Suprapubic skin (tissue), 4 donors: ENCODE data around the gene SLC38A3. TPM values are rescaled to one million over a fixed set of nuclear protein-coding genes. Genes with fewer than 3 reads are reported as not detected.

Experiments used
- DNase-seq, 2 donors: peaks; one replicate each; pipeline ENCODE4 v3.0.0-alpha.2; 2019; ENCODE audit warnings: low spot score in 2 of 2
- H3K27ac ChIP-seq: fragments of 200-600 bp; sonication (generic); one replicate; pipeline ENCODE4 v1.5.1; 2019
- H3K27me3 ChIP-seq: fragments of 200-600 bp; sonication (generic); one replicate; pipeline ENCODE4 v1.5.1; 2019
- H3K36me3 ChIP-seq: fragments of 200-600 bp; sonication (generic); one replicate; pipeline ENCODE4 v1.5.1; 2019
- H3K4me1 ChIP-seq: fragments of 200-600 bp; sonication (generic); one replicate; pipeline ENCODE4 v1.5.1; 2019
- H3K4me3 ChIP-seq: fragments of 200-600 bp; sonication (generic); one replicate; pipeline ENCODE4 v1.5.1; 2019; ENCODE audit warnings: mild to moderate bottlenecking
- H3K9me3 ChIP-seq: fragments of 200-600 bp; sonication (generic); one replicate; pipeline ENCODE4 v1.5.1; 2019
- CTCF ChIP-seq, 2 donors: fragments of 200-600 bp in 1 of 2; fragments of 450-650 bp in 1 of 2; sonication (generic) in 1 of 2; IDR thresholded peaks; one replicate each; pipeline ENCODE4 v1.5.1; 2016 to 2019; ENCODE audit warnings: antibody characterized with exemption in 2 of 2, mild to moderate bottlenecking in 1 of 2, moderate library complexity in 1 of 2
- EP300 ChIP-seq: sonication (generic); formaldehyde crosslinking; IDR thresholded peaks from one replicate; pipeline ENCODE4 v1.6.1; 2017; ENCODE audit warnings: antibody characterized with exemption
- POLR2A ChIP-seq, 2 donors: fragments of 450-650 bp; IDR thresholded peaks; one replicate each; pipeline ENCODE4 v1.6.1; 2017; ENCODE audit warnings: antibody characterized with exemption in 2 of 2, mild to moderate bottlenecking in 2 of 2, moderate library complexity in 2 of 2
- POLR2AphosphoS5 ChIP-seq, 3 donors: sonication (generic); formaldehyde crosslinking; IDR thresholded peaks; one replicate each; pipeline ENCODE4 v1.6.1; 2017; ENCODE audit warnings: antibody characterized with exemption in 3 of 3
- WGBS: methylation state at CpG from one replicate; pipeline ENCODE4 v1.1.5; 2018; 5-methylcytosine and 5-hydroxymethylcytosine counted together
- total RNA-seq, 4 donors: library from RNA; depleted of rRNA; stranded (reverse); fragments of >200 nt; gene quantifications; one replicate each; pipeline ENCODE4 v1.1.0, GENCODE V29; 2016

The SLC38A3 gene
- total RNA-seq, 4 donors from 2014 or later: 0.25 to 2.2 (median 1.00) TPM

GRCh38 chr3:50230104-50230793 is 25.2 kb downstream of the SLC38A3 start:
- Histone ChIP-seq H3K4me1 (peaks cover 55% of the 10 kb centered on the region), H3K27ac (peak overlapping the region; percentile 37), H3K36me3 (no peaks in the 10 kb centered on the region), H3K9me3 (no peaks in the 10 kb centered on the region), H3K4me3 (no peak overlapping the region), H3K27me3 (no peaks in the 10 kb centered on the region)
- 94% methylated on average over 6 of the region's 8 CpGs for WGBS
- DNase-seq: no peak
- TF ChIP-seq POLR2A (IDR thresholded peaks at IDR 0.05) (no peak), EP300 (no peak), CTCF (IDR thresholded peaks at IDR 0.05) (no peak), POLR2AphosphoS5 (IDR thresholded peaks at IDR 0.05) (no peak)

GRCh38 chr3:50230794-50231125 is 25.7 kb downstream of the SLC38A3 start:
- Histone ChIP-seq H3K36me3 (no peaks in the 10 kb centered on the region), H3K9me3 (no peaks in the 10 kb centered on the region), H3K4me1 (peaks cover 57% of the 10 kb centered on the region), H3K4me3 (no peak overlapping the region), H3K27me3 (no peaks in the 10 kb centered on the region), H3K27ac (no peak overlapping the region)
- DNase-seq: no peak
- WGBS: 88% methylated on average over 4 of the region's 4 CpGs
- no peak for TF ChIP-seq CTCF (IDR thresholded peaks at IDR 0.05)
- TF ChIP-seq EP300: no peak
- TF ChIP-seq POLR2AphosphoS5 (IDR thresholded peaks at IDR 0.05): no peak
- TF ChIP-seq POLR2A (IDR thresholded peaks at IDR 0.05): no peak

- 85% methylated on average over 5 of the region's 5 CpGs for WGBS
- H3K27ac ChIP-seq: no peak overlapping the region
- no peaks in the 10 kb centered on the region for H3K9me3 ChIP-seq
- TF ChIP-seq EP300 (no peak), CTCF (IDR thresholded peaks at IDR 0.05) (no peak), POLR2A (IDR thresholded peaks at IDR 0.05) (no peak), POLR2AphosphoS5 (IDR thresholded peaks at IDR 0.05) (no peak)
- peaks cover 52% of the 10 kb centered on the region for H3K4me1 ChIP-seq
- H3K36me3 ChIP-seq: no peaks in the 10 kb centered on the region
- no peak for DNase-seq
- H3K27me3 ChIP-seq: no peaks in the 10 kb centered on the region
- no peak overlapping the region for H3K4me3 ChIP-seq
Observed at GRCh38 chr3:50231581-50231980, 26.5 kb downstream of the SLC38A3 start.

GRCh38 chr3:50232303-50232702 is 27.2 kb downstream of the SLC38A3 start:
- no peak for DNase-seq

GRCh38 chr3:50233176-50233575 is 28.1 kb downstream of the SLC38A3 start:
- Histone ChIP-seq H3K4me3 (no peak overlapping the region), H3K27me3 (no peaks in the 10 kb centered on the region), H3K9me3 (no peaks in the 10 kb centered on the region), H3K36me3 (no peaks in the 10 kb centered on the region), H3K4me1 (peaks cover 53% of the 10 kb centered on the region), H3K27ac (no peak overlapping the region)
- no peak for DNase-seq
- 81% methylated on average over 4 of the region's 4 CpGs for WGBS
- TF ChIP-seq EP300: no peak
- no peak for TF ChIP-seq POLR2AphosphoS5 (IDR thresholded peaks at IDR 0.05)
- TF ChIP-seq CTCF (IDR thresholded peaks at IDR 0.05): no peak
- no peak for TF ChIP-seq POLR2A (IDR thresholded peaks at IDR 0.05)

More at GRCh38 chr3:50232303-50232702, 27.2 kb downstream of the SLC38A3 start:
- no peaks in the 10 kb centered on the region for H3K9me3 ChIP-seq
- 80% methylated on average over 3 of the region's 3 CpGs for WGBS
- H3K4me3 ChIP-seq: no peak overlapping the region
- peaks cover 52% of the 10 kb centered on the region for H3K4me1 ChIP-seq
- H3K27me3 ChIP-seq: no peaks in the 10 kb centered on the region
- H3K27ac ChIP-seq: no peak overlapping the region
- TF ChIP-seq EP300: no peak
- no peak for TF ChIP-seq CTCF (IDR thresholded peaks at IDR 0.05)
- TF ChIP-seq POLR2A (IDR thresholded peaks at IDR 0.05): no peak
- no peak for TF ChIP-seq POLR2AphosphoS5 (IDR thresholded peaks at IDR 0.05)
- no peaks in the 10 kb centered on the region for H3K36me3 ChIP-seq
